GM12878 (cell line): ENCODE results near the gene MEX3C. TPM values are rescaled to one million over a fixed set of nuclear protein-coding genes. Genes with fewer than 3 reads are reported as not detected.

Source experiments
- ATAC-seq: fragments of 200-7000 bp; cut with Tn5 transposase; 3 replicates; pipeline ENCODE4 v1.9.1; 2020; ENCODE audit warnings: mild to moderate bottlenecking, moderate library complexity
- BruUV-seq: library from RNA; stranded (reverse); fragments of 400-500 nt; replicated peaks from 2 replicates; lab custom pipeline; 2021; lab: Mats Ljungman, UMichigan
- CTCF ChIA-PET: fragments of 300-600 bp; sonication (Branson Sonifier 250); formaldehyde crosslinking; extraction: SDS; loops from one replicate; lab custom pipeline; 2021; ENCODE audit warnings: inconsistent platforms; lab: Yijun Ruan, JAX
- POLR2A ChIA-PET: fragments of 350-600 bp; formaldehyde crosslinking; extraction: SDS; loops from one replicate; lab custom pipeline; 2021; ENCODE audit warnings: inconsistent platforms; lab: Charles Lee
- RAD21 ChIA-PET: fragments of 300-600 bp; sonication (Branson Sonifier 250); formaldehyde crosslinking; loops from one replicate; lab custom pipeline; 2023; ENCODE audit warnings: antibody characterized with exemption; ENCODE audit not compliant: unreplicated experiment; lab: Charles Lee
- SMC1A ChIA-PET: fragments of 300-600 bp; sonication (Branson Sonifier 250); formaldehyde crosslinking; loops from one replicate; lab custom pipeline; 2023; ENCODE audit not compliant: unreplicated experiment, uncharacterized antibody; lab: Charles Lee
- DNase-seq: peaks from one replicate; pipeline ENCODE4 v3.0.0-alpha.2; 2011; ENCODE audit warnings: low read depth, low spot score
- FAIRE-seq: peaks from 3 replicates; lab custom pipeline; 2011; peaks lifted over from hg19 to GRCh38; lab: Jason Lieb, UNC
- H2AFZ ChIP-seq: 2 replicates; pipeline ENCODE4 v1.6.0; 2011; ENCODE audit warnings: low read depth, low read length, control low read depth; ENCODE audit not compliant: control insufficient read depth
- H3K27ac ChIP-seq: 2 replicates; pipeline ENCODE4 v1.5.1; 2011; ENCODE audit warnings: control low read depth; ENCODE audit not compliant: control insufficient read depth, insufficient read depth
- H3K27me3 ChIP-seq, 2 experiments: replicated peaks in 1 of 2; 2 replicates each; pipeline versions ENCODE4 v1.6.0 to v1.6.1; 2011; ENCODE audit warnings: low read length in 1 of 2; ENCODE audit not compliant: control insufficient read depth in 2 of 2, insufficient read depth in 2 of 2
- H3K36me3 ChIP-seq, 2 experiments: 2 replicates each; pipeline ENCODE4 v1.5.1; 2011; ENCODE audit warnings: low read length in 1 of 2; ENCODE audit not compliant: control insufficient read depth in 2 of 2, insufficient read depth in 2 of 2
- H3K4me1 ChIP-seq: 2 replicates; pipeline ENCODE4 v1.6.1; 2011; ENCODE audit warnings: mild to moderate bottlenecking, low read length, moderate library complexity, mixed read lengths; ENCODE audit not compliant: control insufficient read depth, insufficient read depth
- H3K4me2 ChIP-seq: 2 replicates; pipeline ENCODE4 v1.6.0; 2011; ENCODE audit warnings: control low read depth; ENCODE audit not compliant: control insufficient read depth, insufficient read depth
- H3K4me3 ChIP-seq: fragments of 200-600 bp; sonication (generic); 2 replicates; pipeline ENCODE4 v1.5.1; 2016
- H3K79me2 ChIP-seq: 2 replicates; pipeline ENCODE4 v1.6.0; 2011; ENCODE audit warnings: low read length; ENCODE audit not compliant: control insufficient read depth, insufficient read depth
- H3K9ac ChIP-seq: 2 replicates; pipeline ENCODE4 v1.8.0; 2011; ENCODE audit warnings: low read length, control low read depth, mixed read lengths; ENCODE audit not compliant: control insufficient read depth, insufficient read depth
- H3K9me3 ChIP-seq: replicated peaks from 3 replicates; pipeline ENCODE4 v1.5.1; 2011; ENCODE audit warnings: mild to moderate bottlenecking, low read length; ENCODE audit not compliant: control insufficient read depth, insufficient read depth
- H4K20me1 ChIP-seq: 2 replicates; pipeline ENCODE4 v1.6.0; 2011; ENCODE audit not compliant: control insufficient read depth, insufficient read depth
- CBX3 ChIP-seq: fragments of 200-600 bp; sonication (generic); IDR thresholded peaks from 2 replicates; pipeline ENCODE4 v1.6.1; 2016; ENCODE audit warnings: low read depth, borderline replicate concordance
- CEBPZ ChIP-seq: fragments of 150-350 bp; IDR thresholded peaks from 2 replicates; pipeline ENCODE4 v1.6.1; 2016; ENCODE audit warnings: low read depth, low read length
- FOXM1 ChIP-seq: IDR thresholded peaks from 2 replicates; pipeline ENCODE4 v1.6.1; 2012; ENCODE audit warnings: low read depth, mild to moderate bottlenecking, inconsistent platforms, low read length, moderate library complexity
- POLR2AphosphoS5 ChIP-seq: IDR thresholded peaks from 2 replicates; pipeline ENCODE4 v1.6.1; 2011; ENCODE audit warnings: mild to moderate bottlenecking, low read length, inconsistent platforms
- SMC3 ChIP-seq: IDR thresholded peaks from 2 replicates; pipeline ENCODE4 v1.6.1; 2011; ENCODE audit warnings: low read length, improper control_type of control experiment, borderline replicate concordance
- SP1 ChIP-seq: IDR thresholded peaks from one replicate; pipeline ENCODE4 v1.6.1; 2011; ENCODE audit warnings: low read depth, low read length
- SPI1 ChIP-seq: IDR thresholded peaks from 2 replicates; pipeline ENCODE4 v1.6.1; 2011; ENCODE audit warnings: low read depth, mild to moderate bottlenecking, low read length, moderate library complexity, borderline replicate concordance; ENCODE audit not compliant: insufficient read depth
- SUZ12 ChIP-seq: fragments of 200-600 bp; sonication (generic); IDR thresholded peaks from one replicate; pipeline ENCODE4 v1.6.1; 2018; ENCODE audit warnings: antibody characterized with exemption, mild to moderate bottlenecking; ENCODE audit not compliant: unreplicated experiment
- ZBTB4 ChIP-seq: fragments of 450-650 bp; formaldehyde crosslinking; IDR thresholded peaks from 2 replicates; pipeline ENCODE4 v1.4.0; 2022; ENCODE audit warnings: mild to moderate bottlenecking, moderate library complexity
- ZNF592 ChIP-seq: fragments of 450-650 bp; IDR thresholded peaks from 2 replicates; pipeline ENCODE4 v1.6.1; 2017; ENCODE audit warnings: mild to moderate bottlenecking, moderate library complexity
- WGBS: methylation state at CpG from one replicate; pipeline ENCODE4 v1.1.6; 2016; ENCODE audit warnings: low lambda C conversion rate; ENCODE audit not compliant: insufficient replicate concordance, insufficient coverage; ENCODE audit errors: missing lambda C conversion rate; 5-methylcytosine and 5-hydroxymethylcytosine counted together
- in situ Hi-C: fragments of 300-500 bp; cut with MboI; formaldehyde crosslinking; loops from 9 replicates; pipeline ENCODE4 v1.14.3; 2018; ENCODE audit warnings: mixed read lengths
- intact Hi-C: fragments of 100-400 bp; cut with micrococcal nuclease; formaldehyde crosslinking; loops from one replicate; pipeline ENCODE4 v1.14.2; 2022; ENCODE audit not compliant: unreplicated experiment
- polyA plus RNA-seq, 11 experiments: library from polyadenylated mRNA; depleted of rRNA in 4 of 11; unstranded in 6 of 11; stranded (reverse) in 5 of 11; fragments of >200 nt; fragmentation: Nextera tagmentation in 4 of 11; fragmentation: Illumina TruSeq in 1 of 11; extraction: Ambion mirVana in 4 of 11; extraction: Trizol in 1 of 11; gene quantifications; 1 replicate in 1 of 11; 2 replicates in 10 of 11; pipeline versions ENCODE4 v1.2.1 to v1.2.3, GENCODE V29; 2011 to 2016; ENCODE audit warnings: inconsistent platforms in 2 of 11, missing spikeins in 2 of 11, low read depth in 1 of 11
- total RNA-seq, 4 experiments: library from RNA; depleted of rRNA in 3 of 4; stranded (reverse); fragments of >200 nt in 3 of 4; fragmentation: Illumina TruSeq in 1 of 4; extraction: Trizol in 1 of 4; gene quantifications; 2 replicates each; pipeline versions ENCODE4 v1.2.1 to v1.2.3, GENCODE V29; 2013 to 2021

Gene MEX3C
- total and polyA plus RNA-seq, 10 of the 15 experiments (the other 5 are each of a cell fraction or from before 2014, with no cell fraction given): 6.7 to 48.8 (median 21.3) TPM

- TF ChIP-seq ZNF592 (no peak), SPI1 (no peak), SP1 (no peak), SUZ12 (no peak), SMC3 (no peak)
Observed at GRCh38 chr18:51234117-51235008, 36.9 kb upstream of the MEX3C start (continued).

GRCh38 chr18:51229328-51229727, 31.8 kb upstream of the MEX3C start:
- Histone ChIP-seq H3K79me2 (no peaks in the 10 kb centered on the region), H3K27ac (no peak overlapping the region), H3K9ac (no peak overlapping the region), H3K27me3 (no peaks in the 10 kb centered on the region; a peak in 1 of 4 replicates), H4K20me1 (no peaks in the 10 kb centered on the region), H2AFZ (no peak overlapping the region), H3K36me3 (no peaks in the 10 kb centered on the region), H3K9me3 (no peaks in the 10 kb centered on the region; the same call in 2 of the 3 replicates), H3K4me2 (no peak overlapping the region), H3K4me1 (no peaks in the 10 kb centered on the region), H3K4me3 (no peak overlapping the region)
- POLR2A ChIA-PET: no interaction called here
- SMC1A ChIA-PET: no interaction called here
- FAIRE-seq (no peak), ATAC-seq (peak; percentile 30; the same call in 1 of the 3 replicates), DNase-seq (no peak)
- CTCF ChIA-PET: interaction anchor here (1.3 kb wide), 1 partner anchor 11 kb away, joined by 4 read pairs; no protein-coding TSS in a partner anchor
- RAD21 ChIA-PET: no interaction called here
- intact Hi-C loops: no loop called here
- 19% methylated on average over 4 of the region's 4 CpGs for WGBS
- in situ Hi-C loops: no loop called here
- BruUV-seq: no TSS peak
- TF ChIP-seq ZBTB4 (CRISPR knock-in tag) (no peak), FOXM1 (no peak), CBX3 (no peak), POLR2AphosphoS5 (no peak), CEBPZ (no peak)
